A549 (cell line): Measurements from ENCODE around the gene VENTX.

Experiments used
- CEBPB ChIP-seq, 2 experiments: fragments of >200 bp in 1 of 2; sonication (Bioruptor Twin) in 1 of 2; formaldehyde crosslinking in 1 of 2; IDR thresholded peaks; 2 replicates each; pipeline ENCODE4 v1.6.1; 2012 to 2016
- CHD2 ChIP-seq: fragments of 150-350 bp; IDR thresholded peaks from 2 replicates; pipeline ENCODE4 v1.6.1; 2014; ENCODE audit warnings: low read length; ENCODE audit not compliant: partially characterized antibody
- REST ChIP-seq: fragments of 200-600 bp; sonication (generic); IDR thresholded peaks from 2 replicates; pipeline ENCODE4 v1.6.1; 2016; ENCODE audit warnings: antibody characterized with exemption, mild to moderate bottlenecking, moderate library complexity
- SMC3 ChIP-seq: fragments of >200 bp; sonication (Bioruptor Twin); formaldehyde crosslinking; IDR thresholded peaks from 3 replicates; pipeline ENCODE4 v1.6.1; 2018; ENCODE audit warnings: inconsistent platforms
- TP53 ChIP-seq: fragments of 250-450 bp; sonication (Bioruptor Pico); IDR thresholded peaks from 2 replicates; pipeline ENCODE4 v1.5.0; 2021; ENCODE audit warnings: mild to moderate bottlenecking, moderate library complexity
- TF ChIP-seq, protein P1 (sequence below): fragments of >200 bp; sonication (Bioruptor Twin); formaldehyde crosslinking; IDR thresholded peaks from 3 replicates; pipeline ENCODE4 v1.5.1; 2016

DNA sequence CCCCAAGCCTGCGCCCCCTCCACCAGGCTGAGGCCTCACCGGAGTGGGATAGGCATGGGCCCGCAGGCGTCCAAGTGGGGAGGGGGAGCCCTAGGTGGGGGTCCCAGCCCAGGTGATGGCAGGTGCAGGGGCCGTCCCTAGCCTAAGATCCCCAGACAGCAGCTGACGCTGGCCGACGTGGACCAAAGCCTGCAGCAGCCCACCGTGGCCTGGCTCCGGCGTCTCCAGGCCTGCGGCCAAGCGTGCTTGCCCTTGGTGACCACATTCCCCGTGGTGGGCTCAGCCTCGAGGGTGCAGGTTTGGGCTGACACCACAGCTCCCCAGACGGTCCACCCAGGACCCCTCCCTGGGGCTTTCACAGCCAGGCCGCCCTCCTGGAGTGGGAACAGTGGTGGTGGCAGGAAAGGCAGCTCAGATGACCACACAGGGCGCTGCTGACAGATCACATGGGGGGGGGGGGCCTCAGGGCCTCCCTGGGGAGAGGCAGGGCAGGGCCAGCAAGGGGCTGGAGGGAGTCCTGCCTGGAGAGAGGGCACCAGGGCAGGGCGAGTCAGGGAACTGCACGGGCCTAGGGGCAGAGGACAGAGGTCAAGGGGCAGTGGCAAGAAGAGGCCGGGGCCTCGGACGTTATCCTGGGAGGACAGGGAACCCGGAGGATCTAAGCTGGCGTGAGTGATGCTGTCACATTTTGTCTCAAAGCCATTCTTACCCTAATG is 39.8 kb downstream of the VENTX start:
- TF ChIP-seq, protein P1, sequence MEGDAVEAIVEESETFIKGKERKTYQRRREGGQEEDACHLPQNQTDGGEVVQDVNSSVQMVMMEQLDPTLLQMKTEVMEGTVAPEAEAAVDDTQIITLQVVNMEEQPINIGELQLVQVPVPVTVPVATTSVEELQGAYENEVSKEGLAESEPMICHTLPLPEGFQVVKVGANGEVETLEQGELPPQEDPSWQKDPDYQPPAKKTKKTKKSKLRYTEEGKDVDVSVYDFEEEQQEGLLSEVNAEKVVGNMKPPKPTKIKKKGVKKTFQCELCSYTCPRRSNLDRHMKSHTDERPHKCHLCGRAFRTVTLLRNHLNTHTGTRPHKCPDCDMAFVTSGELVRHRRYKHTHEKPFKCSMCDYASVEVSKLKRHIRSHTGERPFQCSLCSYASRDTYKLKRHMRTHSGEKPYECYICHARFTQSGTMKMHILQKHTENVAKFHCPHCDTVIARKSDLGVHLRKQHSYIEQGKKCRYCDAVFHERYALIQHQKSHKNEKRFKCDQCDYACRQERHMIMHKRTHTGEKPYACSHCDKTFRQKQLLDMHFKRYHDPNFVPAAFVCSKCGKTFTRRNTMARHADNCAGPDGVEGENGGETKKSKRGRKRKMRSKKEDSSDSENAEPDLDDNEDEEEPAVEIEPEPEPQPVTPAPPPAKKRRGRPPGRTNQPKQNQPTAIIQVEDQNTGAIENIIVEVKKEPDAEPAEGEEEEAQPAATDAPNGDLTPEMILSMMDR, result no peak
- no peak for TF ChIP-seq CEBPB (IDR thresholded peaks at IDR 0.05)
- TF ChIP-seq REST, result no peak
- no peak for TF ChIP-seq TP53 (CRISPR knock-in tag)
- no peak for TF ChIP-seq CHD2
- TF ChIP-seq SMC3, result no peak
